ENCODE measurements around the gene NEK6.

GRCh38 chr9:124217836-124218437, 39.8 kb upstream of the NEK6 start:
- TF ChIP-seq CTCF (conservative IDR thresholded peaks at IDR 0.05): no peak
- TF ChIP-seq EZH2 (IDR thresholded peaks at IDR 0.05; ENCODE audit: low read depth): no peak

Data from PC-9 (cell line).